ENCODE measurements around the gene ADGRB2. TPM values are rescaled to one million over a fixed set of nuclear protein-coding genes. Genes with fewer than 3 reads are reported as not detected.

ADGRB2 gene
- total RNA-seq, 1 experiment from 2014 or later: 1.5 TPM

GRCh38 chr1:31725777-31726535 is 38.2 kb downstream of the ADGRB2 start:
- intact Hi-C loops (cut with micrococcal nuclease): no loop called here
- Mint-ChIP-seq H3K9me3 (ENCODE audit: unreplicated experiment) (no peaks in the 10 kb centered on the region), H3K4me3 (ENCODE audit: unreplicated experiment) (no peak overlapping the region), H3K4me1 (ENCODE audit: insufficient read depth, unreplicated experiment) (no peaks in the 10 kb centered on the region), H3K36me3 (ENCODE audit: insufficient read depth, unreplicated experiment) (no peaks in the 10 kb centered on the region), H3K27me3 (ENCODE audit: insufficient read depth, unreplicated experiment) (peaks cover 15% of the 10 kb centered on the region), H3K27ac (ENCODE audit: low read depth, unreplicated experiment) (no peak overlapping the region)
- POLR2A ChIA-PET: interaction anchor here (0.6 to 2.5 kb wide), 6 partner anchors 8 to 29 kb away, joined by 3 to 12 read pairs (median 3); no protein-coding TSS in a partner anchor
- no TSS peak for BruUV-seq (replicated peaks)
- CTCF ChIA-PET: interaction anchor here (0.5 to 2.0 kb wide), 2 partner anchors 20 to 178 kb away, joined by 3 to 7 read pairs; no protein-coding TSS in a partner anchor
- TF ChIP-seq, protein P1, sequence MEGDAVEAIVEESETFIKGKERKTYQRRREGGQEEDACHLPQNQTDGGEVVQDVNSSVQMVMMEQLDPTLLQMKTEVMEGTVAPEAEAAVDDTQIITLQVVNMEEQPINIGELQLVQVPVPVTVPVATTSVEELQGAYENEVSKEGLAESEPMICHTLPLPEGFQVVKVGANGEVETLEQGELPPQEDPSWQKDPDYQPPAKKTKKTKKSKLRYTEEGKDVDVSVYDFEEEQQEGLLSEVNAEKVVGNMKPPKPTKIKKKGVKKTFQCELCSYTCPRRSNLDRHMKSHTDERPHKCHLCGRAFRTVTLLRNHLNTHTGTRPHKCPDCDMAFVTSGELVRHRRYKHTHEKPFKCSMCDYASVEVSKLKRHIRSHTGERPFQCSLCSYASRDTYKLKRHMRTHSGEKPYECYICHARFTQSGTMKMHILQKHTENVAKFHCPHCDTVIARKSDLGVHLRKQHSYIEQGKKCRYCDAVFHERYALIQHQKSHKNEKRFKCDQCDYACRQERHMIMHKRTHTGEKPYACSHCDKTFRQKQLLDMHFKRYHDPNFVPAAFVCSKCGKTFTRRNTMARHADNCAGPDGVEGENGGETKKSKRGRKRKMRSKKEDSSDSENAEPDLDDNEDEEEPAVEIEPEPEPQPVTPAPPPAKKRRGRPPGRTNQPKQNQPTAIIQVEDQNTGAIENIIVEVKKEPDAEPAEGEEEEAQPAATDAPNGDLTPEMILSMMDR (IDR thresholded peaks at IDR 0.05; ENCODE audit: unreplicated experiment): no peak
- DNase-seq (ENCODE audit: unreplicated experiment): no peak

DNA sequence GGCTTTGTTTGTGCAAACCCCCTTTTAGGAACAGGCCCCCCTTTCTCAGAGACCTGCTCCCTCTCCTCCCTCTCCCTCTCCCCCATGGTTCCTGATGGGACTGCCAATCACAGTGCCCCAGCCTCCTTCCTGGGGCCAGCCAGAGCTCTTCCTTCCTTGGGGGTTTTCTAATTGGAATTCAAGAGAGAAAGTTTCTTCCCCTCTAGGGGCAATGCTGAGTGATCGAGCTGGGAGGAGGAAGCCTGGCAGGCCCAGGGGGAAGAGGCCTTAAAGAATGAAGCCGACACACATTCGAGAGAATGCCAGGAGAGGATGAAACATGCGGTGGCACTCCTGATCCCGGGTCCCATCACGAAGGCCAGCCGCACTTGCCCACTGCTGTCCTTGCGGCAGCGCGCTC is 39.0 kb downstream of the ADGRB2 start:
- CTCF ChIA-PET: interaction anchor here (0.5 to 2.0 kb wide), 3 partner anchors 20 to 177 kb away, joined by 3 to 7 read pairs (median 3); no protein-coding TSS in a partner anchor
- intact Hi-C loops (cut with micrococcal nuclease): no loop called here
- peaks cover 15% of the 10 kb centered on the region for H3K27me3 Mint-ChIP-seq (ENCODE audit: insufficient read depth, unreplicated experiment)
- no peaks in the 10 kb centered on the region for H3K36me3 Mint-ChIP-seq (ENCODE audit: insufficient read depth, unreplicated experiment)
- TF ChIP-seq, protein P1 (IDR thresholded peaks at IDR 0.05; ENCODE audit: unreplicated experiment): no peak
- no peak for DNase-seq (ENCODE audit: unreplicated experiment)
- no peaks in the 10 kb centered on the region for H3K9me3 Mint-ChIP-seq (ENCODE audit: unreplicated experiment)
- no peak overlapping the region for H3K27ac Mint-ChIP-seq (ENCODE audit: low read depth, unreplicated experiment)
- H3K4me1 Mint-ChIP-seq (ENCODE audit: insufficient read depth, unreplicated experiment): no peaks in the 10 kb centered on the region
- no peak overlapping the region for H3K4me3 Mint-ChIP-seq (ENCODE audit: unreplicated experiment)
- POLR2A ChIA-PET: interaction anchor here (1.0 to 2.5 kb wide), 2 partner anchors 8 to 24 kb away, joined by 4 to 12 read pairs; no protein-coding TSS in a partner anchor
- BruUV-seq (replicated peaks): no TSS peak

GRCh38 chr1:31723828-31724359 is 40.2 kb downstream of the ADGRB2 start:
- no peak overlapping the region for H3K4me3 Mint-ChIP-seq (ENCODE audit: unreplicated experiment)
- no peak overlapping the region for H3K27ac Mint-ChIP-seq (ENCODE audit: low read depth, unreplicated experiment)
- peaks cover 19% of the 10 kb centered on the region for H3K27me3 Mint-ChIP-seq (ENCODE audit: insufficient read depth, unreplicated experiment)
- H3K9me3 Mint-ChIP-seq (ENCODE audit: unreplicated experiment): no peaks in the 10 kb centered on the region
- intact Hi-C loops (cut with micrococcal nuclease): no loop called here
- H3K4me1 Mint-ChIP-seq (ENCODE audit: insufficient read depth, unreplicated experiment): no peaks in the 10 kb centered on the region
- POLR2A ChIA-PET: no interaction called here
- no peaks in the 10 kb centered on the region for H3K36me3 Mint-ChIP-seq (ENCODE audit: insufficient read depth, unreplicated experiment)
- TF ChIP-seq, protein P1 (IDR thresholded peaks at IDR 0.05; ENCODE audit: unreplicated experiment): no peak
- peak; percentile 86 for DNase-seq (ENCODE audit: unreplicated experiment)
- CTCF ChIA-PET: no interaction called here
- BruUV-seq (replicated peaks): no TSS peak

GRCh38 chr1:31718327-31718897 is 45.7 kb downstream of the ADGRB2 start:
- H3K27me3 Mint-ChIP-seq (ENCODE audit: insufficient read depth, unreplicated experiment): peaks cover 28% of the 10 kb centered on the region
- intact Hi-C loops (cut with micrococcal nuclease): no loop called here
- no TSS peak for BruUV-seq (replicated peaks)
- H3K4me3 Mint-ChIP-seq (ENCODE audit: unreplicated experiment): no peak overlapping the region
- ChIA-PET POLR2A (interaction anchor here (0.6 to 2.7 kb wide), 5 partner anchors 14 to 479 kb away, joined by 4 to 13 read pairs (median 9); partner anchors contain the start of gene COL16A1), CTCF (interaction anchor here (3.3 kb wide), 1 partner anchor 27 kb away, joined by 16 read pairs; no protein-coding TSS in a partner anchor)
- TF ChIP-seq, protein P1 (IDR thresholded peaks at IDR 0.05; ENCODE audit: unreplicated experiment): no peak
- no peaks in the 10 kb centered on the region for H3K9me3 Mint-ChIP-seq (ENCODE audit: unreplicated experiment)
- DNase-seq (ENCODE audit: unreplicated experiment): no peak
- peaks cover 16% of the 10 kb centered on the region for H3K4me1 Mint-ChIP-seq (ENCODE audit: insufficient read depth, unreplicated experiment)
- H3K27ac Mint-ChIP-seq (ENCODE audit: low read depth, unreplicated experiment): no peak overlapping the region
- no peaks in the 10 kb centered on the region for H3K36me3 Mint-ChIP-seq (ENCODE audit: insufficient read depth, unreplicated experiment)
